Activated CD4-positive, alpha-beta T cell treated with anti-CD3 and anti-CD28 coated beads, Interleukin-2, amount 50 U/mL, for 24 hours (primary cell): ENCODE measurements around the gene VEZF1.

Experiments used
- DNase-seq, 2 donors: peaks; one replicate each; pipeline ENCODE4 v3.0.0-alpha.2; 2020; ENCODE audit warnings: low read depth in 1 of 2, low spot score in 1 of 2

VEZF1 gene

GRCh38 chr17:57929386-57929785, 58.7 kb downstream of the VEZF1 start:
- DNase-seq, result no peak

GRCh38 chr17:57928928-57929327, 59.1 kb downstream of the VEZF1 start:
- no peak for DNase-seq

- DNase-seq, result no peak
Measured at GRCh38 chr17:57927048-57927723, 60.9 kb downstream of the VEZF1 start.

GRCh38 chr17:57926723-57927047, 61.4 kb downstream of the VEZF1 start:
- no peak for DNase-seq

GRCh38 chr17:57925361-57925990, 62.6 kb downstream of the VEZF1 start:
- no peak for DNase-seq

GRCh38 chr17:57924677-57925076, 63.4 kb downstream of the VEZF1 start:
- DNase-seq, result no peak
